Measurements from ENCODE around the gene DDX42. TPM values are rescaled to one million over a fixed set of nuclear protein-coding genes. Genes with fewer than 3 reads are reported as not detected.

The DDX42 gene
- total RNA-seq, 1 experiment from 2014 or later = 174 TPM

- Histone ChIP-seq H3K27me3 (ENCODE audit: insufficient read depth, low read length) (no peaks in the 10 kb centered on the region), H3K9me3 (ENCODE audit: control insufficient read depth in 1 of 2, insufficient read depth in 1 of 2, low read depth in 1 of 2, low read length in 2 of 2) (peaks cover 0 to 5% of the 10 kb centered on the region in 2 experiments; a peak in 1 of 4 replicates), H3K4me1 (ENCODE audit: control insufficient read depth in 1 of 2, insufficient read depth in 2 of 2, low read length in 2 of 2) (peaks cover 7 to 22% of the 10 kb centered on the region in 2 experiments; a peak in 3 of 4 replicates), H3K36me3 (ENCODE audit: control insufficient read depth in 1 of 2, insufficient read depth in 2 of 2, low read length in 2 of 2) (no peaks in the 10 kb centered on the region), H3K9ac (ENCODE audit: low read length) (no peak overlapping the region), H3K79me2 (ENCODE audit: insufficient read depth, low read length) (no peaks in the 10 kb centered on the region), H3K4me3 (replicated peaks in 1 of 2; ENCODE audit: low read depth in 1 of 2, low read length in 2 of 2) (no peak overlapping the region), H3K9me2 (ENCODE audit: insufficient read depth) (no peaks in the 10 kb centered on the region), H2AFZ (ENCODE audit: low read depth, low read length, poor library complexity, severe bottlenecking) (no peak overlapping the region), H3K27ac (ENCODE audit: low read depth, low read length) (no peak overlapping the region), H3K4me2 (ENCODE audit: low read length) (no peak overlapping the region), H4K20me1 (ENCODE audit: insufficient read depth) (no peaks in the 10 kb centered on the region)
- BruUV-seq (replicated peaks) = no TSS peak
- ChIA-PET CTCF (interaction anchor here (1.2 kb wide), 1 partner anchor 16 kb away, joined by 4 read pairs; no protein-coding TSS in a partner anchor), POLR2A (interaction anchor here (1.0 kb wide), 1 partner anchor 77 kb away, joined by 3 read pairs; the partner anchor contains the start of genes CCDC47 and DDX42), RAD21 (ENCODE audit: low non-redundant PET in 1 of 2, low total read pairs in 2 of 2, uncharacterized antibody in 2 of 2, unreplicated experiment in 2 of 2) (no interaction called here)
- DNase-seq (ENCODE audit: low read depth, low spot score) (no peak), ATAC-seq (no peak)
- intact Hi-C loops (cut with micrococcal nuclease) = no loop called here
- TF ChIP-seq ZBTB33 (IDR thresholded peaks at IDR 0.05; ENCODE audit: extremely low read depth, insufficient replicate concordance, low read length) (no peak), YY1 (IDR thresholded peaks at IDR 0.05; ENCODE audit: extremely low read depth, insufficient replicate concordance, low read depth, low read length) (no peak), CEBPB (IDR thresholded peaks at IDR 0.05; ENCODE audit: low read depth) (no peak), TCF7L2 (IDR thresholded peaks at IDR 0.05; ENCODE audit: borderline replicate concordance, extremely low read depth, insufficient read depth, insufficient read length) (no peak), SRF (IDR thresholded peaks at IDR 0.05; ENCODE audit: low read depth) (no peak), ZFX (IDR thresholded peaks at IDR 0.05) (no peak), MAX (IDR thresholded peaks at IDR 0.05) (no peak), SIN3A (IDR thresholded peaks at IDR 0.05; ENCODE audit: low read depth) (no peak), REST (IDR thresholded peaks at IDR 0.05; ENCODE audit: low read depth) (no peak), EGR1 (IDR thresholded peaks at IDR 0.05; ENCODE audit: low read depth) (no peak)
- TF ChIP-seq, protein P1, sequence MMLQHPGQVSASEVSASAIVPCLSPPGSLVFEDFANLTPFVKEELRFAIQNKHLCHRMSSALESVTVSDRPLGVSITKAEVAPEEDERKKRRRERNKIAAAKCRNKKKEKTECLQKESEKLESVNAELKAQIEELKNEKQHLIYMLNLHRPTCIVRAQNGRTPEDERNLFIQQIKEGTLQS (IDR thresholded peaks at IDR 0.05) = no peak
These were observed 76.4 kb downstream of the DDX42 start for GRCh38 chr17:63850401-63850800.
